HG02763 (cell line): ENCODE data around the gene TMEM89.

Experiments used
- ATAC-seq: cut with Tn5 transposase; IDR thresholded peaks from one replicate; pipeline ENCODE4 v1.9.1; 2021; ENCODE audit warnings: mild to moderate bottlenecking, moderate library complexity; ENCODE audit not compliant: unreplicated experiment

The TMEM89 gene

DNA sequence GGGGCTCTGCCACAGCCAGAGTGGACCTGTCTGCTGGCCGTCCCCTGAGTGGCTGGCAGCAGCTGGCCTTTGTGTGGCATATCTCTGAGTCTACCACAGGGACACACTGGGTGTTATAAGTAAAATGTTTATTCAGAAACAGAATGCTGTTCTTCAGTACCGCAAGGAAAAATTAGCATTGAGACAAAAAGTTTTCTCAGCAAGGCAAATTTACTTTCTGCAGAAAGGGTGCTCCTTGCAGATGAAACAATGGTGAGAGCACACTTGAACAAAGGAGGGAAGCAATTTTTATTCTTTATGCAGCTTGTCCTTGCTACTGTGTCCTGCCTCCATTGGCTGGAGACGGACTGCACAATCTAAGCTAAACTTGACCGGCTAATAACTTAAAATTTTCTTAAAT lies 4.0 kb downstream of the TMEM89 start:
- ATAC-seq: no peak

GRCh38 chr3:48614044-48614443 lies 7.5 kb downstream of the TMEM89 start:
- no peak for ATAC-seq

DNA sequence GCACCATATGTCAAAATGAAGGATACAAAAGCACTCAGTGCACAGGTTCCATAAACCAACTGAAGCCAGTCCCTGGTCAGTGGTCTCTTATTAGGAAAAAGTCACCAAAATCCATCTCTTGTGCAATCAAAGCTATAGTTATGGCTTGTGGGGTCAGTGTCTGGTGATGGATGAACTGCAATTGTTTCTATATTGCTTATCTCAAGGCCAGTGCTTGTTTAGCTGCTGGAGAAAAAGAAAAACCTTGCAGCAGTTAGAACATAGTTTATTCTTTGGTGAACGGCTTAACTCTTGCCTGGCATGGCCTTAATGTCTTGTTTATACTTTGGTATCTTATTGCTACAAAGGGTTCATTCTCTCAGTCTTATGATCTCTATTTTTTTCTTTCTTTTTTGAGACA lies 9.3 kb downstream of the TMEM89 start:
- ATAC-seq: no peak

DNA sequence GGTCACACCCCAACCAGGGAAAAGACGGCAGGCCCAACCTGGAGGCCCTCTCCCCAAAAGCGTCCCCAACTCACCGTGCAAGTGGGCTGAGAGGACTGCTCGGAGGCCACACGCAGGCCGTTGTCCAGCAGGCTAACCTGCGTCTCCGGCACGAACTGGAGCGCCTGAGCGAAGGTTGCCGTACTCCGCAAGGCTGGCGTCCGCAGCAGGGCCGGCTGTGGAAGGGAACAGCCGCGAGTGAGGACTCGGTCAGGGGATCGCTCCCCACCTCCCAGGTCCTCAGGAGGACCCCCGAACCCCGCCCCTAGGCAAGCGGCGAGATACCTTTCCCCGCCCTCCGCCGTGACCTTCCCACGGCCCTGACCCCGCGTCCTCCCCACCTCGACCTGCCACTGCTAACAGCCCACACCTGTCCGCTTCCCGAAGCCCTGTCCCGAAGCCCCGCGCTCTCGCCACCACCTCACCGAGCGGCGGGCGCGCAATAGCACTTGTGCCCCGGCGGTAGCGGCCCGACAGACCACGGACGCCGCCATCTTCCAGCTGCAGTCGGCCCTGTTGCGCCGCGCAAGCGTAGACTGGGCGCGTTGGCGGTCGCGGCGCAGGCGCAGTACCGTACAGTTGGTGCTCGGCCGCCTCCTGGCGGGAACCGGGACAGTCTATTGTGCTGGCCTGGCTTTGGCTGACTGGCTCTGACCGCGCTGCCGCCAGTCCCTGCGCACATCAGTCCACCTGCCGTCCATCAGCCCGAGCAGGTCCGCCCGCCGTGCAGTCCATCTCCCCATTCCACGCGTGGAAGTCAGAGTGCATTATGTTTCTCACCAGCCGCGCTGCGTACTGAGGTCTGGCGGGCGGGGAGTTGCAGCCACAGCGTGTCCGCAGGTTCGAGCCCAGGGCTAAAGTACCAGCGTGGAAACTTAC lies 12.2 kb downstream of the TMEM89 start, which contains the start of gene UQCRC1:
Gene UQCRC1, minus strand, starts transcription at position 559 of the 918 bp plus-strand sequence. Its CDS starts 26 bp downstream, at position 533.
- ATAC-seq: peak; percentile 97

GRCh38 chr3:48607519-48607918 lies 14.1 kb downstream of the TMEM89 start:
- no peak for ATAC-seq

DNA sequence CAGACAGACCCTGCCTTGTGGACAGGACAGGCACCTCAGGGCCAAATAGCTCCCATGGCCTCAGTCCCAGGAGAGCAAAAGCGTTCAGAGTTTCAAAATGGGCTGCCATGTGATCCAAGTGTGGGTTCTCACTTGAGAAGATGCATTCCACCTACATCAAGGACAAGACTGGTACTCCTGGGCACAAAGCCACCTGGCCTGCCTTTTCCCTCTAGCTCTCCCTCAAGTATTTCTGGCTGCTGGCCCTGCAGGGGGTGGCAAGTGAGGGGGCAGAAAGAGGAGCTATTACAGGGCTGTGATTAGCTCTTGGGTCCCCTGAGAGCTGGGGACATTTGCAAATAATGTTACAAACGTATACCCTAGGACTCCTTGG lies 20.0 kb downstream of the TMEM89 start:
- ATAC-seq: no peak

- no peak for ATAC-seq
These were observed 20.6 kb downstream of the TMEM89 start for GRCh38 chr3:48600711-48601621.

GRCh38 chr3:48599509-48600285 lies 21.9 kb downstream of the TMEM89 start:
- ATAC-seq: no peak

GRCh38 chr3:48599077-48599501 lies 22.5 kb downstream of the TMEM89 start:
- ATAC-seq: no peak

DNA sequence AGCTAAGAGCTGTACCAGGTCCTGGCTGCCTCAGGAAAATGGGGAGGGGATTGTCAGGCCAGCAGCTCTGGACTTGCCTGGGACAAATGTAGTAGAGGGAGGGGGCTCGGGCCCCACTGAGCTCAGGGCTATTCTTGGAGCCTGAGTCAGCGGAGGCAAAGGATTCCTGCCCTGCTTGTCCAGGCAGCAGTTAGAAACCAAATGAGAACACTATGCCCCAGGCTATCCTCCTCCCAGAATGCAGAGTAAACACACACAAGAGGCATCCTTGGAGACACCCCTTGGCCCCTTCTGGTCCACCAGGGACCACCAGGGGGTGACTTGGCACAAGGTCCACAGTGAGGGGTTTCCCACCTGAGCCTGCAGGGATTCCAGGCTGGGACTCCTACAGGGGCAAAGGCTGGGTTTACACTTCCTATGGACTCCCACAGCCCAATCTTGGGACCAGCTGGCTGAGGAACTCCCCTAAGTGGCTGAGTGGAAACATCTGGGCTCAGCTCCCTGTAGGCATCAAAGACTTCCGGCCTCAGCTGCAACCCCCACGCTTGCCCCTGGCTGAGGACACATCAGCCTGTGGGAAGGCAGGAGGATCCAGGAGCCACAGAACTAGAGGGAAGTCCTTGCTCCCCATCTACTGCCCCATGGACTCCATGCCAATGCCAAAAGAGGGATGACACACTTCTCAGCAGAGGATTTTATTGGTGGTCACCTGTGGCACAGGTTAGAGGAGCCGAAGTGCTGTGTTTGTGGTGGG lies 23.1 kb downstream of the TMEM89 start:
- ATAC-seq: no peak

DNA sequence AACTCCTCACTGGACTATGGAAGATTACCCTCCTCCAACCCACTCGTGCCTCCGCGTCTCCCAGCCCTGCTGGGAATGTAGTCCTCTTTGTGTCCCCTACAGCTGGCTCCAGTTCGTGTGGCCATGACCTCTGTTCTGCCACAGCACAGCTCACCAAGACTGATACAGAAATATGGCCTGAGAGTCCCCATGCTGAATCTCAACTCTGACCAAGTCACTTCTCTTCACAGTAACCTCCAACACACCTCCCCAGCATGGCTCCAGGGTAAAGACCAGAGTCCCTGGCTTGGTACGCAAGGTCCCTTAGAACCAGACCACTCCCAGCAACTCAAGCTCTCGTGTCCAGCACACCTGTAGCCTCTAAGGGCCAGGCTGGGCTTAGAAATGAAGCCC lies 24.2 kb downstream of the TMEM89 start:
- ATAC-seq: no peak

GRCh38 chr3:48596676-48597407 lies 24.7 kb downstream of the TMEM89 start:
- no peak for ATAC-seq

DNA sequence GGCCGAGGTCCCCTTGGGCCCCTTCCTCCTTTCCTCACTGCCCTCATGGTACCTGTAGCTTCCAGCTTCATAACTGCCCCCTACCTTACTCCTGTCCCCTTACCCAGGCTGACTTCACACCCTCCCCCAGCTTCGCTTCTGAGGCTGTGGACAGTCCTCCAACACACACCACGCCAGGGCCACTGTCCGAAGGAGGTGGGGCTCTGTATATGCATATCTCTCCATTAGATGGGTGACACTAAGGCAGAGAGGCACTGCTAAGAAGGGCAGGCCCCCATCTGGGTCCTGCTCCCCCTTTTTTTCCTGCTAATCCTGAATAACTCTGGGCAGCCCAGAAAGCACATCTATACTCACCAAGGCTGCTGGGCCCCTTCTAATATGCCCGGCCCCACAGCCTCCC lies 25.4 kb downstream of the TMEM89 start:
- ATAC-seq: no peak

GRCh38 chr3:48595526-48596121 lies 25.9 kb downstream of the TMEM89 start:
- no peak for ATAC-seq

- no peak for ATAC-seq
These were observed 26.5 kb downstream of the TMEM89 start, which contains the start of gene COL7A1 for GRCh38 chr3:48595075-48595525. COL7A1 (minus strand) TSS chr3:48595329; CDS start chr3:48595159, 170 bp downstream.

DNA sequence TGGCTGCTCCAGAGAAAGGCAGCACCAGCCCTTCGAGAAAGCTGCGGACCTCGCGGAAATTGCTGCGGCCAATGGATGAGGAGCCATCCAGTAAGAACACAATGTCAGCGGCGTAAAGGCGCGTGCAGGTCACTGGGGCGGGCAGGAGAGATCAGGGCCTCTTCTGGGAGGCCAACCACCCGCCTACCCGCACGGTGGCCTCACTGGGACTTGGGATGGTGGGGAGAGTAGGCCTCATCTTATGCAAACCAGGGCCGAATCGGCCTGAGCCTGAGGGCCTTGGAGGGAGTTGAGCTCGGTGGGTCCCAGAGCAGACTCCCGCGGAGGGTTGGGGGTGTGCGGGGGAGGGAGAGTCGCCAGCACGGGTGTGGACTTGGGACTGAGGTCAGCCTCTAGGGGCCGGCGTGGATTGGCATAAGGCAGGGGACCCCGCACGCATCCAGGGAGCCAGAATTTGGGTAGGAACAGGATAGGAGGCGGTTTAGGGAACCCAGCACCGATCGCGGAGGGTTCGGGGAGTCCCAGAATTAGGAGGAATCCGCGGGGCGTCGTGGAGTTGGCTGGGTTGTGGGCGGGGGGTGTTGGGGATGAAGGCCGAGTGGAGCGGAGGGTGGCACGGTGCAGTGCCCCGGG lies 27.0 kb downstream of the TMEM89 start:
- ATAC-seq: no peak

DNA sequence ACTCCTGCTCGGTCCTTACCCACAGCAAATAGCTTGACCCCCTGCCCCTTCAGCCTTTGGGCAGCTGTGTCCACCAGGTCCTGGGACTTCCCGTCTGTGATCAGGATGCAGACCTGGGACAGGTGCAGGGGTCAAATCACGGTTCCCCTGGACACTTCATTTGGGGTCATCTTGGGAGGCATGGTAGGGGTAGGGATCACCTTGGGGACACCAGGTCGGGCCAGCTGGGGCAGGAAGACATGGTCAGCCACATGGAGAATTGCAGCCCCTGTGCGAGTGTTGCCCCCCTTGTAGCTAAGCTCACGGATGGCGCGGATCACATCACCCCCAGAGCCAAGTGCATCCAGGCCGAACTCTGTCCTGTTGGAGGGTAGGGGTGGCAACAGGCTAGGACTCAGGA lies 28.2 kb downstream of the TMEM89 start:
- ATAC-seq: no peak

- no peak for ATAC-seq
These were observed 29.0 kb downstream of the TMEM89 start for GRCh38 chr3:48592519-48593087.
